Aorta (tissue), 5 donors: ENCODE data around the gene ADGRB2. TPM values are rescaled to one million over a fixed set of nuclear protein-coding genes. Genes with fewer than 3 reads are reported as not detected.
A peak's percentile ranks its signal among the peaks of the same experiment; 100 is the strongest.

ENCODE experiments used
- ATAC-seq: fragments of 200-7000 bp; cut with Tn5 transposase; one replicate; pipeline ENCODE4 v1.9.1; 2022; ENCODE audit warnings: moderate library complexity; ENCODE audit not compliant: low FRiP score
- DNase-seq, 2 donors: peaks; one replicate each; pipeline ENCODE4 v3.0.0-alpha.2; 2020
- H3K27ac ChIP-seq, 2 donors: one replicate each; pipeline ENCODE4 v1.5.1; 2013; ENCODE audit warnings: low read length in 2 of 2, mild to moderate bottlenecking in 2 of 2, moderate library complexity in 2 of 2, control low read depth in 1 of 2, inconsistent platforms in 1 of 2, low read depth in 1 of 2
- H3K27me3 ChIP-seq, 2 donors: one replicate each; pipeline ENCODE4 v1.6.1; 2013; ENCODE audit warnings: control low read depth in 1 of 2, low read length in 1 of 2, mild to moderate bottlenecking in 1 of 2, moderate library complexity in 1 of 2; ENCODE audit not compliant: insufficient read depth in 2 of 2, control insufficient read depth in 1 of 2
- H3K36me3 ChIP-seq, 2 donors: one replicate each; pipeline ENCODE4 v1.6.1; 2013; ENCODE audit warnings: control low read depth in 1 of 2, low read length in 1 of 2, mild to moderate bottlenecking in 1 of 2; ENCODE audit not compliant: insufficient read depth in 2 of 2, control insufficient read depth in 1 of 2
- H3K4me1 ChIP-seq, 2 donors: one replicate each; pipeline ENCODE4 v1.6.1; 2013; ENCODE audit warnings: low read length in 2 of 2, control low read depth in 1 of 2, mild to moderate bottlenecking in 1 of 2, moderate library complexity in 1 of 2; ENCODE audit not compliant: insufficient read depth in 2 of 2, control insufficient read depth in 1 of 2
- H3K4me3 ChIP-seq, 2 donors: one replicate each; pipeline ENCODE4 v1.5.1; 2013; ENCODE audit warnings: low read length in 2 of 2, control low read depth in 1 of 2, mild to moderate bottlenecking in 1 of 2
- H3K9me3 ChIP-seq: one replicate; pipeline ENCODE4 v1.6.1; 2013; ENCODE audit warnings: mild to moderate bottlenecking, low read length; ENCODE audit not compliant: control insufficient read depth
- WGBS, 2 donors: extraction: QIAGEN DNeasy Blood & Tissue Kit; methylation state at CpG; one replicate each; pipeline ENCODE4 v1.1.7; 2013; 5-methylcytosine and 5-hydroxymethylcytosine counted together
- intact Hi-C, 2 donors: fragments of 100-400 bp; cut with DNase I; formaldehyde crosslinking; loops; one replicate each; pipeline versions ENCODE4 v1.14.2 to v1.15.0; 2022
- long read RNA-seq, 2 donors: library from polyadenylated mRNA; unstranded; transcript quantifications; one replicate each; pipeline ENCODE4 v2.0.0, GENCODE V29; 2020 to 2021
- polyA plus RNA-seq, 2 donors: library from polyadenylated mRNA; stranded (reverse); fragments of 200-250 nt; gene quantifications; one replicate each; pipeline ENCODE4 v1.2.3, GENCODE V29; 2013
- total RNA-seq, 2 donors: library from RNA; stranded (reverse); fragmentation: NEBNext Ultra II Directional; extraction: Animal tissue kit (Norgen Biotek cat#: 25700); gene quantifications; one replicate each; pipeline ENCODE4 v1.2.1, GENCODE V29; 2021
- donor health status: healthy with polysubstance abuse.
- donor health status: Bipolar disorder and iron deficiency.
- donor health status: DM: no; HTN: no; CAD: no.
- donor health status: DM: no; HTN: no; CAD: no.
- donor health status: DM: yes; HTN: yes; CAD: no.

ADGRB2 gene
- total RNA-seq (1 to 10 TPM; 1.8 to 4.6 TPM), polyA plus RNA-seq (1 to 10 TPM; 1.8 to 2.4 TPM)
- long read RNA-seq, donor 1, partial matches to known transcripts, result 1 of 1 reads
- long read RNA-seq, donor 1, other reads (novel, unspliced or antisense), result 0 of 1 reads
- long read RNA-seq, donor 2, partial matches to known transcripts, result 2 of 5 reads
- long read RNA-seq, donor 2, other reads (novel, unspliced or antisense), result 3 of 5 reads

- intact Hi-C loops, result no loop called here
- Histone ChIP-seq H3K36me3 (no peaks in the 10 kb centered on the region), H3K9me3 (no peaks in the 10 kb centered on the region), H3K4me1 (no peaks in the 10 kb centered on the region), H3K4me3 (peak within 1 kb of the TSS; percentile 32 to 47), H3K27ac (no peak within 1 kb of the TSS), H3K27me3 (no peaks in the 10 kb centered on the region)
- DNase-seq, result no peak
- WGBS, 2 donors, result 4 to 5% methylated on average over 42 to 59 of the region's 59 CpGs
- ATAC-seq, result no peak
Measured at GRCh38 chr1:31764312-31765040, at the start of gene ADGRB2. TSS of gene ADGRB2 (minus strand) at chr1:31764340. CDS start at chr1:31757221, 7,119 bp downstream.

- Histone ChIP-seq H3K4me1 (no peaks in the 10 kb centered on the region), H3K27ac (no peak overlapping the region), H3K9me3 (no peaks in the 10 kb centered on the region), H3K36me3 (no peaks in the 10 kb centered on the region), H3K4me3 (no peak overlapping the region), H3K27me3 (no peaks in the 10 kb centered on the region)
- ATAC-seq (no peak), DNase-seq (no peak)
- intact Hi-C loops, result loop anchor here in 1 of 2 donors (5.0 kb wide), 1 partner anchor 150 kb away; no protein-coding TSS in a partner anchor
- WGBS, 2 donors, result 87 to 91% methylated on average over 9 of the region's 9 CpGs
Measured at GRCh38 chr1:31812158-31812829, 48.2 kb upstream of the ADGRB2 start.

- no peak for ATAC-seq
Measured at GRCh38 chr1:31811605-31812004, 47.5 kb upstream of the ADGRB2 start.

GRCh38 chr1:31809698-31810097, 45.6 kb upstream of the ADGRB2 start:
- 68 to 72% methylated on average over 4 of the region's 4 CpGs for WGBS, 2 donors
- no peak for DNase-seq

More at GRCh38 chr1:31811605-31812004, 47.5 kb upstream of the ADGRB2 start:
- H3K9me3 ChIP-seq, result no peaks in the 10 kb centered on the region
- intact Hi-C loops, result loop anchor here in 1 of 2 donors (5.0 kb wide), 1 partner anchor 151 kb away; no protein-coding TSS in a partner anchor
- 35 to 40% methylated on average over 7 of the region's 7 CpGs for WGBS, 2 donors
- H3K27ac ChIP-seq, result no peak overlapping the region
- no peaks in the 10 kb centered on the region for H3K4me1 ChIP-seq
- DNase-seq, result no peak
- H3K27me3 ChIP-seq, result no peaks in the 10 kb centered on the region
- no peak overlapping the region for H3K4me3 ChIP-seq
- H3K36me3 ChIP-seq, result no peaks in the 10 kb centered on the region

GRCh38 chr1:31807273-31808048, 43.3 kb upstream of the ADGRB2 start:
- WGBS, 2 donors, result 83 to 86% methylated on average over 4 of the region's 4 CpGs
- Histone ChIP-seq H3K27ac (no peak overlapping the region), H3K27me3 (no peaks in the 10 kb centered on the region), H3K4me3 (no peak overlapping the region), H3K36me3 (no peaks in the 10 kb centered on the region), H3K9me3 (no peaks in the 10 kb centered on the region), H3K4me1 (no peaks in the 10 kb centered on the region)
- no peak for ATAC-seq
- DNase-seq, result no peak
- intact Hi-C loops, result loop anchor here in 1 of 2 donors (10.0 kb wide), 1 partner anchor 257 kb away; no protein-coding TSS in a partner anchor

More at GRCh38 chr1:31809698-31810097, 45.6 kb upstream of the ADGRB2 start:
- Histone ChIP-seq H3K27ac (no peak overlapping the region), H3K9me3 (no peaks in the 10 kb centered on the region), H3K4me3 (no peak overlapping the region), H3K27me3 (no peaks in the 10 kb centered on the region), H3K36me3 (no peaks in the 10 kb centered on the region), H3K4me1 (no peaks in the 10 kb centered on the region)
- intact Hi-C loops, result loop anchor here (5.0 to 10.0 kb wide), 2 partner anchors 153 to 255 kb away; no protein-coding TSS in a partner anchor
- ATAC-seq, result no peak

GRCh38 chr1:31805318-31805717, 41.2 kb upstream of the ADGRB2 start:
- Histone ChIP-seq H3K4me3 (no peak overlapping the region), H3K36me3 (no peaks in the 10 kb centered on the region), H3K4me1 (no peaks in the 10 kb centered on the region), H3K9me3 (no peaks in the 10 kb centered on the region), H3K27ac (no peak overlapping the region), H3K27me3 (no peaks in the 10 kb centered on the region)
- WGBS, 2 donors, result 86 to 87% methylated on average over 6 of the region's 6 CpGs
- intact Hi-C loops, result loop anchor here in 1 of 2 donors (10.0 kb wide), 1 partner anchor 259 kb away; no protein-coding TSS in a partner anchor
- ATAC-seq (no peak), DNase-seq (no peak)

GRCh38 chr1:31804098-31804497, 40.0 kb upstream of the ADGRB2 start:
- Histone ChIP-seq H3K36me3 (no peaks in the 10 kb centered on the region), H3K9me3 (no peaks in the 10 kb centered on the region), H3K27me3 (no peaks in the 10 kb centered on the region), H3K4me1 (no peaks in the 10 kb centered on the region), H3K4me3 (no peak overlapping the region), H3K27ac (no peak overlapping the region)
- no peak for DNase-seq
- ATAC-seq, result no peak
- 84 to 90% methylated on average over 1 of the region's 1 CpG for WGBS, 2 donors
- intact Hi-C loops, result loop anchor here in 1 of 2 donors (10.0 kb wide), 1 partner anchor 261 kb away; no protein-coding TSS in a partner anchor

- Histone ChIP-seq H3K27me3 (no peaks in the 10 kb centered on the region), H3K27ac (no peak overlapping the region), H3K4me3 (no peak overlapping the region), H3K36me3 (no peaks in the 10 kb centered on the region), H3K9me3 (no peaks in the 10 kb centered on the region), H3K4me1 (no peaks in the 10 kb centered on the region)
- DNase-seq (no peak), ATAC-seq (no peak)
- 93 to 97% methylated on average over 2 of the region's 2 CpGs for WGBS, 2 donors
- intact Hi-C loops, result loop anchor here in 1 of 2 donors (10.0 kb wide), 1 partner anchor 261 kb away; no protein-coding TSS in a partner anchor
Measured at GRCh38 chr1:31803610-31804009, 39.5 kb upstream of the ADGRB2 start.
